GM21367 (cell line): ENCODE results near the gene ATP5F1B.
"Not testable (repeated sequence)": the region's sequence is repeated elsewhere in the genome, so short reads cannot be mapped to it uniquely, and the experiment has no call there.

Experiments
- ATAC-seq: cut with Tn5 transposase; IDR thresholded peaks from one replicate; pipeline ENCODE4 v1.9.1; 2021; ENCODE audit not compliant: unreplicated experiment

The ATP5F1B gene

DNA sequence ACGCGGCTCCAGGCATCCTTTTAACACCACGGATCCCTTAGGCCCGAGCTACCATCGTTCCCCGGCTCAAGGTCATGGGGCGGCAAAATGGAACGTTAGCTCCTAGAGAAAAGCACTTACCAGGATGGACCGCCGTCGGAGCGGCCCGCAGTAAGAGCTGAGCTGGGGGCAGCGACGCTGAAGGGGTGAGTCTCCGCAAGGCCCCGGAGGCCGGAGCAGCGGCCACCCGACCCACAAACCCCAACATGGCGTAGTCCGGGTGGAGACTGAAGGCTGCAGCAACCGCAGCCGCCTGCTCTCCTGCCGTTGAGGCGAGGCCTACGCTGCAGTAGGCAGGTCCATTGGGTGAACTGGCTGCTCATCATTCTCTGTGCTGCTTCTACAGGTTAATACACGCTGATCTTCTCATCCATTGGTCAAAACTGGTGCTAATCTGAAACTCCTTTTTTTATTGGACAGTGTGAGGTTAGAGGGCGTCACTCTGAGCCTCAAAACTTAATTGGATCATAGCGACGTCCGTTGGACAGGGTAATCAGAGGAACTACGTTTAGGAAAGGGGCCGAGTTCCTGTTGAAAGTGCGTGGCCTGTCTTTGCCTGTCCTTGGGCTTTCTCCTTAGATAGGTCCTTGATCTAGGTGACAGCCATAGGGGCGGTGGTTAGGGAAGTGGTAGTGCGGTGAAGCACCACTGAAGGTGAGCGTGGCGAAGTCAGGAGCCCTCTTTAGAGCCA, at the start of gene ATP5F1B:
Gene ATP5F1B (minus strand): TSS at position 268 of the 730 bp plus-strand sequence. CDS start 21 bp downstream, at position 247.
- ATAC-seq, result peak; percentile 95

DNA sequence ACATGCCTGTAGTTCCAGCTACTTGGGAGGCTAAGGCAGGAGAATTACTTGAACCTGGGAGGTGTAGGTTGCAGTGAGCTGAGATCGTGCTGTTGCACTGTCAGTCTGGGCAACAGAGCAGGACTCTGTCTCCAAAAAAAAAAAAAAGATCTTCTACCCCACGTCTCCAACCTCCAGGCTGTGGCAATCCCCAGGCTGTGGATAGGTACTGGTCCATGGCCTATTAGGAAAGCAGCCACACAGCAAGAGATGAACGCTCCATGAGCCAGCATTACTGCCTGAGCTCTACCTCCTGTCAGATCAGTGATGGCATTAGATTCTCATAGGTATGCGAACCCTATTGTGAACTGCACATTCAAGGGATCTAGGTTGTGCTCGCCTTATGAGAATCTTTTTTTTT, 48.4 kb upstream of the ATP5F1B start:
- no peak for ATAC-seq

GRCh38 chr12:56688846-56689109, 43.0 kb upstream of the ATP5F1B start:
- no peak for ATAC-seq

- peak; percentile 54 for ATAC-seq
Measured at GRCh38 chr12:56688129-56688845, 42.5 kb upstream of the ATP5F1B start, which contains the start of gene PTGES3. Gene PTGES3 (minus strand): TSS chr12:56688284. CDS start chr12:56687999, 285 bp downstream.

- peak; percentile 12 for ATAC-seq
Measured at GRCh38 chr12:56687223-56688128, 41.7 kb upstream of the ATP5F1B start.

- ATAC-seq, result no peak
Measured at GRCh38 chr12:56684745-56685359, 39.1 kb upstream of the ATP5F1B start.

GRCh38 chr12:56682323-56682722, 36.5 kb upstream of the ATP5F1B start:
- ATAC-seq, result no peak

DNA sequence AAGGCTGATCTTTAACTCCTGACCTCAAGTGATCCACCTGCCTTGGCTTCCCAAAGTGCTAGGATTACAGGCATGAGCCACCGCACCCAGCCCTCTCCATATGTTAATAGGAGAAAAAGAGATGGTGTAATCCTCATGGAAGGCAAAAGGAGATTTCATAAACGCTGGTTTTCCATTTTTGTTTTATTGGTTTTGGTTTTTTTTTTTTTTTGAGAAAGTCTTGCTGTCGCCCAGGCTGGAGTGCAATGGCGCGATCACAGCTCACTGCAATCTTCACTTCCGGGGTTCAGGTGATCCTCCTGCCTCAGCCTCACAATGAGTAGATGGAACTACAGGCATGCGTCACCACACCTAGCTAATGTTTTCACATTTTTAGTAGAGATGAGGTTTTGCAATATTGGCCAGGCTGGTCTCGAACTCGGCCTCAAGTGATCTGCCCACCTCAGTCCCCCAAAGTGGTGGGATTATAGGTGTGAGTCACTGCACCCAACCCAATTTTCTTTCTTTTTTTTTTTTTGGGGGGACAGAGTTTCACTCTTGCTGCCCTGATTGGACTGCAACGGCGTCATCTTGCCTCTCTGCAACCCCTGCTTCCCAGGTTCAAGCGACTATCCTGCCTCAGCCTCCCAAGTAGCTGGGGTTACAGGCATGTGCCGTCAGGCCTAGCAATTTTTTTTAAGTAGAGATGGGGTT, 34.2 kb upstream of the ATP5F1B start:
- no peak for ATAC-seq

DNA sequence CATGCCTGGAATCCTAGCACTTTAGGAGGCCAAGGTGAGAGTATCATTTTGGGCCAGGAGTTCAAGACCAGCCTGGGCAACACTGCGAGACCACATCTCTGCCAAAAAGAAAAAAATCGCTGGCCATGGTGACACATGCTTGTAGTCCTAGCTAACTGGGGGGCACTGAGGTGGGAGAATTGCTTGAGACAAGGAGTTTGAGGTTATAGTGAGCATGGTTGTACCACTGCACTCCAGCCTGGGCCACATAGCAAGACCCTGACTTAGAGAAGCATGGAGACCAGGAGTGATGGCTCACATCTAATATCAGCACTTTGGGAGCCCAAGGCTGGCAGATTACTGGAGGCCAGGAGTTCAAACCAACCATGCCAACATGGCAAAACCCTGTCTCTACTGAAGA, 33.1 kb upstream of the ATP5F1B start:
- ATAC-seq, result no peak

DNA sequence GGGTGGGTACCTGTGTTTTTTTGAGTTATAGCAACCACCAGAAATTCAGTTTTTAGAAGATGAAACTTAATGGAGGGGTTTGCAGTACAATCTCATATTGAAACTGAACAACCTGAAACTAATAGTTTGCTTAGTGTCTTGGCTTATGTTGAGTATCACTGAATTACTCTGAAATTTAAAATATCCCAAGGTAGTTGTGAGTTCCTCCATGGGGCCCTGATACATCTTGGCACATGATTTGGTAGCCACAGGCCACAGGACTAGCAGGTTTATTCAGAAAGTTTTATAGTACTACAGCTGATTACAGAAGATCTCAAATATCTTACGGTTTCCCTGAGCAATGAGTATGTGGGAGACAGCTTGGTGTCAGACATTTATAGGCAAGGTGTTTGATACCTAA, 31.9 kb upstream of the ATP5F1B start:
- ATAC-seq, result no peak

DNA sequence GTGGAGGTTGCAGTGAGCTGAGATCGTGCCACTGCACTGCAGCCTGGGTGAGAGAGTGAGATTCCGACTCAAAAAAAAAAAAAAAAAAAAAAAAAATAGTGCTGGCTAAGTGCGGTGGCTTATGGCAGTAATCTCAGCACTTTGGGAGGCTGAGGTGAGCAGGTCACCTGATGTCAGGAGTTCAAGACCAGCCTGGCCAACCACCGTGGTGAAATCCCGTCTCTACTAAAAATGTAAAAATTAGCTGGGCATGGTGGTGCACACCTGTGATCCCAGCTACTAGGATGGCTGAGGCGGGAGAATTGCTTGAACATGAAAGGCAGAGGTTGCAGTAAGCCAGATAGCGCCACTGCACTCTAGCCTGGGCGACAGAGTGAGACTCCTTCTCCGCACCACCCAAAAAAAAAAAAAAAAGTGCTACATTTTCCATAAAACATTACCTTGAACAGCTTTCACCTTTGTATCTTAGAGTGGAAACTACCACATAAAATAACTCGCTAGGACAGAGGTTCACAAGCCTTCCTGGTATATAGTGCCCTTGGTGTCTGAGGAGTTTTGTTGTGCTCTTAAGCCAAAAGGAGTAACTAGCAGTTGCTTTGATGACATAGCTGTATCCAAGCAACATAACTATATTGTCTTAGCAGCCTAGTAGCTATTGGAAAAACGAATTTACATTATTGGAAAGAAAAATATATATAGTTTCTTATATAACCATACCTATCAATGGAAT, 31.2 kb upstream of the ATP5F1B start:
- ATAC-seq, result no peak

GRCh38 chr12:56671608-56672007, 25.8 kb upstream of the ATP5F1B start:
- ATAC-seq, result no peak

DNA sequence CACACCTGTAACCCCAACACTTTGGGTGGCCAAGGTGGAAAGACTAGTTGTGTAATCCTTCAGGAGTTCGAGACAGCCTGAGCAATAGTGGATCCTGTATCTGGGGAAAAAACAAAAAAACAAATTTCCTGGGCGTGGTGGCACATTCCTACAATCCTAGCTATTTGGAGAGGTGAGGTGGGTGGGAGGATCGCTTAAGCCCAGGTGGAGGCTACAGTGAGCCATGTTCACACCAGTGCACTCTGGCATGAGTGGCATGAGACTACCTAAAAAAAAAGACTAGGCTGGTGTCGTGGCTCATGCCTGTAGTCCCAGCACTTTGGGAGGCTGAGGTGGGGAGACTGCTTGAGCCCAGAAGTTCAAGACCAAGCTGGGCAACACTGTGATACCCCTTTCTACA, 25.1 kb upstream of the ATP5F1B start:
- ATAC-seq, result no peak

DNA sequence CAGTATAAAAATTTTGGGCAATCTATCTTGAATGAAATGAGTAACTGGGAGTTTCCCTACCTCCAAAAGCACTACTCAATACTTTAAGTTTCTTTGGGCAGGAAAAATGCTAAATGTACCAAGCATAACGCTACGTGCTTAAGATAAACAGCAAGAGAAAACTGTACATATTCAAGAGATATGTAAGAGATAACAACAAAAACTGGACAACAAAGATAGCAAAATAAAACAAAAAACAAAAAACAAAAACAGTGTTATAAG, 22.3 kb upstream of the ATP5F1B start:
- no peak for ATAC-seq

- ATAC-seq, result no peak
Measured at GRCh38 chr12:56661979-56662638, 16.3 kb upstream of the ATP5F1B start.

DNA sequence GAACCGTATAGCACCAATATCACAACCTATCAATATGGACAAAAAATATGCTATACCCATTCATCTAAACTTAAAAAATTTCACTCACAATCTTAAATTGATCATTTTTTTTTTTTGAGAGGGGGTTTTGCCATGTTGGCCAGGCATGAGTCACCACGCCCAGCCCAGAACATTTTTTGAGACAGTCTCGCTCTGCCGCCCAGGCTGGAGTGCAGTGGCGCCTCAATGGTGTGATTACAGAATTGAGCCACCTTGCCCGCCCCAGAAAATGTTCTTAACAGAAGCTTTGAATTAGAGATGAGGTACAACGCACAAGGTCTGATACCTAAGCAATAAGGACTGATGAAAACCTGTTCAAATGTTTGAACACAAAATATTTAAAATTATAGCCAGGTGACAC, 15.8 kb upstream of the ATP5F1B start:
- no peak for ATAC-seq

DNA sequence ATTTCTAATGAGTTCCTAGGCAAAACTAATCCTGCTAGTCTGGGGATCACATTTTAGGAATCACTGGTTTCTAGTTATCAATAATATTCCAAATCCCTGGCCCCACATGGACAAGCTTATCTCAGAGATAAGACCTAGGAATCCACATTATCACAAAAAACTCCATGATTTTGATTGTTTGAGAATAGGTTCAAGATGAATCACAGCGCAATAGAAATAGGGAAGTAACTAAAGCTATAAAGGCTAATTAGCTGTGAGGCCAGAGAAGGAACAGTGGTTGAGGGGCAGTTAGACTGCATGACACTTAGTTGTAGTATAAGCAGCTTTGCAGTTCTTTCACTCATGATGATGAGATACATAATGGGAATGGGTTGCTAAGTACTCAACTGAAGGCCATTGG, 13.1 kb upstream of the ATP5F1B start:
- no peak for ATAC-seq

GRCh38 chr12:56657416-56658379, 11.9 kb upstream of the ATP5F1B start:
- ATAC-seq, result no peak

- not testable (repeated sequence) for ATAC-seq
Measured at GRCh38 chr12:56653781-56654180, 8.0 kb upstream of the ATP5F1B start.
